NCI-H510A treated with DMSO at 0.1 percent for 48 hours (cell line): ENCODE data around the gene CNGA4.
"Not testable (repeated sequence)": the region's sequence is repeated elsewhere in the genome, so short reads cannot be mapped to it uniquely, and the experiment has no call there.

ENCODE experiments used
- DNase-seq: peaks from one replicate; lab custom pipeline; 2025; lab: John Stamatoyannopoulos, UW

Gene CNGA4

GRCh38 chr11:6268820-6269219 lies 29.9 kb downstream of the CNGA4 start:
- no peak for DNase-seq

DNA sequence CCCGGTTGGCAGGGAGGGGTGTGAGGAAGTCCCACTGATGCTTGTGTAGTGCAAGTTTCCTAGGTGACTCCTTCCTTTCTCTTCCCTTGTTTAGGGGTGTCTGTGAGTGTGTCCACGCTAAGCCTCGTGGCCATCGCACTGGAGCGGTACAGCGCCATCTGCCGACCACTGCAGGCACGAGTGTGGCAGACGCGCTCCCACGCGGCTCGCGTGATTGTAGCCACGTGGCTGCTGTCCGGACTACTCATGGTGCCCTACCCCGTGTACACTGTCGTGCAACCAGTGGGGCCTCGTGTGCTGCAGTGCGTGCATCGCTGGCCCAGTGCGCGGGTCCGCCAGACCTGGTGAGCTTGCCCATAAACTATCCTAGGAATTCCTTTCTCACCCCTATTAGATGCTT lies 31.1 kb downstream of the CNGA4 start:
- DNase-seq, result no peak

GRCh38 chr11:6270584-6271246 lies 31.8 kb downstream of the CNGA4 start:
- no peak for DNase-seq

DNA sequence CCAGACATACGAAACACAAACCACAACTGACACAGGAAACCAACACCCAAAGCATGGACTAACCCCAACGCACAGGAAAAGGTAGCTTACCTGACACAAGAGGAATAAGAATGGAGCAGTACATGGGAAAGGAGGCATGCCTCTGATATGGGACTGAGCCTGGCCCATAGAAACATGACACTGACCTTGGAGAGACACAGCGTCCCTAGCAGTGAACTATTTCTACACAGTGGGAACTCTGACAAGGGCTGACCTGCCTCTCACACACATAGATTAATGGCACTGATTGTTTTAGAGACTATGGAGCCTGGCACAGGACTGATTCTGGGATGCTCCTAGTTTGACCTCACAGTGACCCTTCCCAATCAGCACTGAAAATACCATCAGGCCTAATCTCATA lies 32.7 kb downstream of the CNGA4 start:
- no peak for DNase-seq

- no peak for DNase-seq
These were observed 34.3 kb downstream of the CNGA4 start for GRCh38 chr11:6273188-6273587.

- DNase-seq, result not testable (repeated sequence)
These were observed 41.9 kb downstream of the CNGA4 start for GRCh38 chr11:6280809-6281208.

GRCh38 chr11:6283453-6284023 lies 44.6 kb downstream of the CNGA4 start:
- no peak for DNase-seq

DNA sequence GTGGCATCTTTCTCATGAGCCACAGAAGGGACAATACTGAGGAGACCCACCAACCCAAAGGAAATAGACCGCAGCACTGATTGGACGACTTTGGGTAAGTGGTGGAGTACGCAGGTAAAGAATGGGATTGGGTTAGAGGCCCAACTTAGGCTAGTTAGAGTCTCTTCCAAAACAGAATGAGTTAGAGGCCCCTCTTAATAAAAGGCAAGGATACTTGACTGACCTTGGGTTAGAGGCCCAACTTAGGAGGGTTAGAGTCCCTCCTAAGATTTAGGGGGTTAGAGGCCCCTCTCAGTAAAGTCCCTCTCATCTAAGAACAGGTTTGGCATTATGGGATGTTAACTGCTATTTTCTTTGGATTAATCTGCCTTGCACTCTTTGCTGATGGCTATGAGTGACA lies 45.4 kb downstream of the CNGA4 start:
- no peak for DNase-seq

DNA sequence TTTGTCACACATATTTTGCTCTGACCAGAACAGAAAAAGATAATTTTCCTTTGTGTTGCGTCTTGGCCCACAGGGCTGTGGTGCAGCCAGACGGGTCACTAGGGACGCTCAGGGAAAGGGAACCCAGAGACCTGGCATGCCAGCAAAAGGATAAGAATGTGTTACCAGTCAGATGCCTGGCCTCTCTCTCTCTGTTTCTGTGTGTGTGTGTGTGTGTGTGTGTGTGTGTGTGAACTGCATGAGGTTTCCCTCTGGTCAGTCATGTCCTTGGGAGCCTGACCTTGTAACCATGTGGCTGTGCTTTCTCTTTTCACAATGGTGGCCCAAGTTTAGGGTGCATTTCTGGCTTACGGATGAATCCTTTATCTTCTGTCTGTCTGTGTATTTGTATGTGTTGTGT lies 46.1 kb downstream of the CNGA4 start:
- no peak for DNase-seq
